GM23338 (cell line): Measurements from ENCODE around the gene TNFAIP8L1. TPM values are rescaled to one million over a fixed set of nuclear protein-coding genes. Genes with fewer than 3 reads are reported as not detected.

Experiments
- ATAC-seq: fragments of 200-7000 bp; cut with Tn5 transposase; 3 replicates; pipeline ENCODE4 v1.9.1; 2020
- DNase-seq: peaks from one replicate; pipeline ENCODE4 v3.0.0-alpha.2; 2015; ENCODE audit warnings: low spot score
- H2AFZ ChIP-seq: fragments of 200-600 bp; sonication (generic); 2 replicates; pipeline ENCODE4 v1.8.0; 2016; ENCODE audit warnings: antibody characterized with exemption, mild to moderate bottlenecking, moderate library complexity
- H3F3A ChIP-seq: fragments of 200-600 bp; sonication (generic); replicated peaks from 2 replicates; pipeline ENCODE4 v1.8.0; 2017; ENCODE audit warnings: antibody characterized with exemption, mixed run types, low read depth
- H3K27ac ChIP-seq: fragments of 200-600 bp; sonication (generic); 2 replicates; pipeline ENCODE4 v1.6.1; 2016; ENCODE audit warnings: low read depth
- H3K27me3 ChIP-seq: fragments of 200-600 bp; sonication (generic); 2 replicates; pipeline ENCODE4 v1.8.0; 2016; ENCODE audit warnings: mild to moderate bottlenecking, mixed run types, moderate library complexity; ENCODE audit not compliant: insufficient read depth
- H3K36me3 ChIP-seq: fragments of 200-600 bp; sonication (generic); 2 replicates; pipeline ENCODE4 v1.8.0; 2016; ENCODE audit warnings: mild to moderate bottlenecking; ENCODE audit not compliant: insufficient read depth
- H3K4me1 ChIP-seq: fragments of 200-600 bp; sonication (generic); 2 replicates; pipeline ENCODE4 v1.8.0; 2016; ENCODE audit warnings: mild to moderate bottlenecking, moderate library complexity; ENCODE audit not compliant: insufficient read depth
- H3K4me2 ChIP-seq: fragments of 200-600 bp; sonication (generic); 2 replicates; pipeline ENCODE4 v1.7.1; 2017; ENCODE audit warnings: mixed run types
- H3K4me3 ChIP-seq: fragments of 200-600 bp; sonication (generic); 2 replicates; pipeline ENCODE4 v1.6.1; 2016; ENCODE audit warnings: mixed run types
- H3K79me2 ChIP-seq: fragments of 200-600 bp; sonication (generic); replicated peaks from 2 replicates; pipeline ENCODE4 v1.8.0; 2017; ENCODE audit warnings: mild to moderate bottlenecking; ENCODE audit not compliant: insufficient read depth
- H3K9me2 ChIP-seq: fragments of 200-600 bp; sonication (generic); 2 replicates; pipeline ENCODE4 v1.8.0; 2017; ENCODE audit not compliant: insufficient read depth
- H4K20me1 ChIP-seq: fragments of 200-600 bp; sonication (generic); replicated peaks from 2 replicates; pipeline ENCODE4 v1.8.0; 2017; ENCODE audit warnings: mild to moderate bottlenecking; ENCODE audit not compliant: insufficient read depth
- H3K27ac Mint-ChIP-seq: 2 replicates; pipeline ENCODE4 v1.8.0; 2020; ENCODE audit warnings: inconsistent platforms, mild to moderate bottlenecking, moderate library complexity, mixed read lengths
- H3K27me3 Mint-ChIP-seq: 3 replicates; pipeline ENCODE4 v1.8.0; 2022; ENCODE audit warnings: low read depth, mild to moderate bottlenecking, moderate library complexity, mixed read lengths, inconsistent platforms; ENCODE audit not compliant: insufficient read depth, poor library complexity
- H3K36me3 Mint-ChIP-seq: 3 replicates; pipeline ENCODE4 v1.8.0; 2021; ENCODE audit warnings: low read depth, mild to moderate bottlenecking, inconsistent platforms, moderate library complexity, mixed read lengths
- H3K4me1 Mint-ChIP-seq: 3 replicates; pipeline ENCODE4 v1.8.0; 2020; ENCODE audit warnings: mild to moderate bottlenecking, inconsistent platforms, mixed read lengths
- H3K4me3 Mint-ChIP-seq: 3 replicates; pipeline ENCODE4 v1.8.0; 2021; ENCODE audit warnings: moderate library complexity, mild to moderate bottlenecking, inconsistent platforms, mixed read lengths
- H3K9me3 Mint-ChIP-seq: 3 replicates; pipeline ENCODE4 v1.8.0; 2020; ENCODE audit warnings: moderate library complexity, mild to moderate bottlenecking, inconsistent platforms, mixed read lengths
- CREB1 ChIP-seq: fragments of 250-450 bp; sonication (Bioruptor Pico); IDR thresholded peaks from 2 replicates; pipeline ENCODE4 v1.5.0; 2020; ENCODE audit warnings: low read depth, mild to moderate bottlenecking, moderate library complexity
- CTCF ChIP-seq, 2 experiments: fragments of 200-600 bp in 1 of 2; sonication (generic) in 1 of 2; conservative IDR thresholded peaks; 2 replicates each; pipeline versions ENCODE4 v1.5.1 to v1.6.1; 2016 to 2017; ENCODE audit warnings: antibody characterized with exemption in 2 of 2, low read depth in 2 of 2, mild to moderate bottlenecking in 2 of 2, moderate library complexity in 1 of 2
- ETS1 ChIP-seq: IDR thresholded peaks from 2 replicates; pipeline ENCODE4 v1.6.1; 2016; ENCODE audit warnings: antibody characterized with exemption
- EZH2 ChIP-seq: fragments of 200-600 bp; sonication (generic); IDR thresholded peaks from one replicate; pipeline ENCODE4 v1.8.0; 2017; ENCODE audit warnings: antibody characterized with exemption, mild to moderate bottlenecking, low read depth; ENCODE audit not compliant: unreplicated experiment
- EZH2phosphoT487 ChIP-seq: fragments of 200-600 bp; sonication (generic); IDR thresholded peaks from one replicate; pipeline ENCODE4 v1.8.1; 2018; ENCODE audit warnings: antibody characterized with exemption; ENCODE audit not compliant: unreplicated experiment
- JUNB ChIP-seq: IDR thresholded peaks from one replicate; pipeline ENCODE4 v1.6.1; 2016; ENCODE audit warnings: antibody characterized with exemption; ENCODE audit not compliant: unreplicated experiment
- NANOG ChIP-seq: IDR thresholded peaks from 2 replicates; pipeline ENCODE4 v1.6.1; 2016; ENCODE audit warnings: antibody characterized with exemption, borderline replicate concordance
- POLR2AphosphoS5 ChIP-seq: IDR thresholded peaks from 2 replicates; pipeline ENCODE4 v1.6.1; 2016; ENCODE audit warnings: antibody characterized with exemption, low read depth
- REST ChIP-seq: IDR thresholded peaks from one replicate; pipeline ENCODE4 v1.6.1; 2018; ENCODE audit warnings: antibody characterized with exemption; ENCODE audit not compliant: unreplicated experiment
- STAT1 ChIP-seq: IDR thresholded peaks from one replicate; pipeline ENCODE4 v1.6.1; 2016; ENCODE audit warnings: antibody characterized with exemption; ENCODE audit not compliant: unreplicated experiment
- ZNF114 ChIP-seq: fragments of 250-450 bp; sonication (Bioruptor Pico); IDR thresholded peaks from 2 replicates; pipeline ENCODE4 v1.5.0; 2020; ENCODE audit warnings: mild to moderate bottlenecking, moderate library complexity
- ZNF331 ChIP-seq: fragments of 250-450 bp; sonication (Bioruptor Pico); IDR thresholded peaks from 2 replicates; pipeline ENCODE4 v1.5.0; 2020; ENCODE audit warnings: low read depth, mild to moderate bottlenecking, moderate library complexity
- ZNF462 ChIP-seq: fragments of 250-450 bp; sonication (Bioruptor Pico); IDR thresholded peaks from 2 replicates; pipeline ENCODE4 v1.5.0; 2020; ENCODE audit warnings: mild to moderate bottlenecking, moderate library complexity
- polyA plus RNA-seq: library from polyadenylated mRNA; unstranded; fragments of >200 nt; fragmentation: Nextera tagmentation; extraction: Ambion mirVana; gene quantifications from 2 replicates; pipeline ENCODE4 v1.2.1, GENCODE V29; 2016
- total RNA-seq: library from RNA; depleted of rRNA; stranded (reverse); fragments of >200 nt; shearing (Covaris generic); gene quantifications from 2 replicates; pipeline ENCODE4 v1.2.3, GENCODE V29; 2014

The TNFAIP8L1 gene
- total and polyA plus RNA-seq, 2 experiments from 2014 or later: 2.7 to 4.1 TPM

GRCh38 chr19:4602173-4602788 is 37.0 kb upstream of the TNFAIP8L1 start:
- no peak for ATAC-seq
- no peak overlapping the region for H3K27ac ChIP-seq
- no peaks in the 10 kb centered on the region for H3K9me2 ChIP-seq
- peaks cover 23% of the 10 kb centered on the region for H3K27me3 ChIP-seq
- H3K79me2 ChIP-seq: no peaks in the 10 kb centered on the region
- Mint-ChIP-seq H3K4me3 (no peak overlapping the region), H3K36me3 (no peaks in the 10 kb centered on the region), H3K27me3 (peaks cover 18% of the 10 kb centered on the region), H3K27ac (no peak overlapping the region), H3K4me1 (peaks cover 4% of the 10 kb centered on the region; the same call in 2 of the 3 replicates), H3K9me3 (no peaks in the 10 kb centered on the region)
- H3K4me1 ChIP-seq: 0 out of 2 replicates have a peak, but pooled peaks cover 2% of the 10 kb centered on the region
- no peaks in the 10 kb centered on the region for H3K36me3 ChIP-seq
- peaks cover 10% of the 10 kb centered on the region; the same call in 1 of the 2 replicates for H3F3A ChIP-seq
- TF ChIP-seq ZNF331 (CRISPR knock-in tag) (no peak), ETS1 (no peak), CREB1 (CRISPR knock-in tag) (no peak), POLR2AphosphoS5 (no peak), ZNF462 (CRISPR knock-in tag) (no peak), ZNF114 (CRISPR knock-in tag) (no peak), STAT1 (no peak), JUNB (no peak), CTCF (conservative IDR thresholded peaks at IDR 0.05; ENCODE audit: low read depth in 2 of 2) (no peak), REST (no peak), EZH2 (no peak), NANOG (no peak), EZH2phosphoT487 (no peak)
- no peak for DNase-seq
- H4K20me1 ChIP-seq: no peaks in the 10 kb centered on the region; the same call in 1 of the 2 replicates
- H2AFZ ChIP-seq: no peak overlapping the region
- no peak overlapping the region for H3K4me3 ChIP-seq
- no peak overlapping the region for H3K4me2 ChIP-seq
